HG03139 (cell line): ENCODE results near the gene PIGX.

Experiments
- ATAC-seq: cut with Tn5 transposase; IDR thresholded peaks from one replicate; pipeline ENCODE4 v1.9.1; 2021; ENCODE audit not compliant: unreplicated experiment

The PIGX gene

GRCh38 chr3:196754091-196754981 lies 42.2 kb downstream of the PIGX start:
- ATAC-seq: no peak

GRCh38 chr3:196756732-196757131 lies 44.6 kb downstream of the PIGX start:
- ATAC-seq: no peak

GRCh38 chr3:196757876-196758739 lies 45.9 kb downstream of the PIGX start:
- no peak for ATAC-seq

GRCh38 chr3:196763179-196763578 lies 51.0 kb downstream of the PIGX start:
- ATAC-seq: no peak

- no peak for ATAC-seq
Observed at GRCh38 chr3:196765454-196765853, 53.3 kb downstream of the PIGX start.

- no peak for ATAC-seq
Observed at GRCh38 chr3:196771067-196771466, 58.9 kb downstream of the PIGX start.

- no peak for ATAC-seq
Observed at GRCh38 chr3:196772102-196772501, 59.9 kb downstream of the PIGX start.

GRCh38 chr3:196772897-196773296 lies 60.7 kb downstream of the PIGX start:
- ATAC-seq: no peak

GRCh38 chr3:196774191-196774820 lies 62.1 kb downstream of the PIGX start:
- ATAC-seq: no peak

- ATAC-seq: no peak
Observed at GRCh38 chr3:196774848-196775422, 62.8 kb downstream of the PIGX start.

GRCh38 chr3:196775938-196776337 lies 63.8 kb downstream of the PIGX start:
- ATAC-seq: no peak

GRCh38 chr3:196777836-196778235 lies 65.7 kb downstream of the PIGX start:
- ATAC-seq: no peak

GRCh38 chr3:196778755-196779154 lies 66.6 kb downstream of the PIGX start:
- ATAC-seq: no peak

GRCh38 chr3:196782511-196782910 lies 70.3 kb downstream of the PIGX start:
- ATAC-seq: no peak
